Colonic mucosa (tissue), 4 donors: ENCODE data around the gene SCYL2. TPM values are rescaled to one million over a fixed set of nuclear protein-coding genes. Genes with fewer than 3 reads are reported as not detected.

Source experiments
- DNase-seq: peaks from one replicate; pipeline ENCODE4 v3.0.0-alpha.2; 2020
- H3K27ac ChIP-seq: fragments of 200-600 bp; one replicate; pipeline ENCODE4 v1.8.0; 2021
- H3K27me3 ChIP-seq: fragments of 200-600 bp; one replicate; pipeline ENCODE4 v1.8.0; 2021
- H3K36me3 ChIP-seq: fragments of 200-600 bp; one replicate; pipeline ENCODE4 v1.8.0; 2021
- H3K4me1 ChIP-seq: fragments of 200-600 bp; one replicate; pipeline ENCODE4 v1.8.0; 2021; ENCODE audit warnings: mild to moderate bottlenecking
- H3K4me3 ChIP-seq: fragments of 200-600 bp; one replicate; pipeline ENCODE4 v1.8.0; 2021
- H3K9ac ChIP-seq, 2 donors: one replicate each; pipeline ENCODE4 v1.7.0; 2013; ENCODE audit warnings: control low read depth in 2 of 2, low read depth in 2 of 2, low read length in 2 of 2
- H3K9me3 ChIP-seq: fragments of 200-600 bp; one replicate; pipeline ENCODE4 v1.8.0; 2021
- CTCF ChIP-seq: fragments of 200-600 bp; IDR thresholded peaks from one replicate; pipeline ENCODE4 v1.8.0; 2022; ENCODE audit warnings: antibody characterized with exemption, mild to moderate bottlenecking
- intact Hi-C: fragments of 100-400 bp; cut with DNase I; formaldehyde crosslinking; loops from one replicate; pipeline ENCODE4 v1.14.1; 2022
- total RNA-seq, 2 donors: library from RNA; stranded (reverse); fragmentation: NEBNext Ultra II Directional in 1 of 2; extraction: Animal tissue kit (Norgen Biotek cat#: 25700) in 1 of 2; gene quantifications; one replicate each; pipeline ENCODE4 v1.2.1, GENCODE V29; 2021
- donor health status: healthy.
- donor health status: DM: no; HTN: no; CAD: no.
- donor health status: DM: no; HTN: no; CAD: no.

SCYL2 gene
- total RNA-seq, 2 donors from 2014 or later: 58.4 to 91.1 TPM

- no peaks in the 10 kb centered on the region for H3K27me3 ChIP-seq
- TF ChIP-seq CTCF: no peak
- H3K36me3 ChIP-seq: no peaks in the 10 kb centered on the region
- H3K9ac ChIP-seq: no peak overlapping the region
- no peak overlapping the region for H3K27ac ChIP-seq
- intact Hi-C loops: loop anchor here (10.0 kb wide), 1 partner anchor 281 kb away; no protein-coding TSS in a partner anchor
- H3K4me3 ChIP-seq: no peak overlapping the region
- no peak for DNase-seq
- no peaks in the 10 kb centered on the region for H3K4me1 ChIP-seq
- H3K9me3 ChIP-seq: no peaks in the 10 kb centered on the region
Observed at GRCh38 chr12:100383586-100384558, 116.9 kb downstream of the SCYL2 start.

- TF ChIP-seq CTCF: no peak
- intact Hi-C loops: loop anchor here (10.0 kb wide), 1 partner anchor 280 kb away; no protein-coding TSS in a partner anchor
Observed at GRCh38 chr12:100384559-100384935, 117.6 kb downstream of the SCYL2 start.

GRCh38 chr12:100388382-100388781, 121.4 kb downstream of the SCYL2 start:
- Histone ChIP-seq H3K4me3 (no peak overlapping the region), H3K27ac (no peak overlapping the region), H3K9ac (no peak overlapping the region), H3K9me3 (no peaks in the 10 kb centered on the region), H3K27me3 (no peaks in the 10 kb centered on the region), H3K36me3 (no peaks in the 10 kb centered on the region), H3K4me1 (no peaks in the 10 kb centered on the region)
- no peak for DNase-seq
- TF ChIP-seq CTCF: no peak
- intact Hi-C loops: loop anchor here (10.0 kb wide), 1 partner anchor 276 kb away; no protein-coding TSS in a partner anchor

More at GRCh38 chr12:100384559-100384935, 117.6 kb downstream of the SCYL2 start:
- Histone ChIP-seq H3K36me3 (no peaks in the 10 kb centered on the region), H3K4me3 (no peak overlapping the region), H3K27ac (no peak overlapping the region), H3K4me1 (no peaks in the 10 kb centered on the region), H3K9me3 (no peaks in the 10 kb centered on the region), H3K9ac (no peak overlapping the region), H3K27me3 (no peaks in the 10 kb centered on the region)
- no peak for DNase-seq

Other genes with a start within 250 kb of the SCYL2 start
- 10 to 100 TPM; 20.2 to 23.8 TPM for gene BLTP3B, start 124.3 kb upstream of the SCYL2 start, total RNA-seq
- gene ACTR6, start 66.4 kb upstream of the SCYL2 start, total RNA-seq: 10 to 100 TPM; 24.3 to 37.7 TPM
- gene DEPDC4, start 98 bp upstream of the SCYL2 start, total RNA-seq: 1 to 10 TPM; 2.8 to 2.9 TPM
- 1 to 10 TPM in 1 of 2 donors, under 1 TPM in 1; 0.91 to 3.3 TPM for gene SLC17A8, start 89.9 kb downstream of the SCYL2 start, total RNA-seq
- 10 to 100 TPM in 1 of 2 donors, 1 to 10 TPM in 1; 2.2 to 20.5 TPM for gene NR1H4, start 206.7 kb downstream of the SCYL2 start, total RNA-seq